Naive thymus-derived CD8-positive, alpha-beta T cell (primary cell): ENCODE data around the gene DOLPP1. TPM values are rescaled to one million over a fixed set of nuclear protein-coding genes. Genes with fewer than 3 reads are reported as not detected.
"Not testable (repeated sequence)": the region's sequence is repeated elsewhere in the genome, so short reads cannot be mapped to it uniquely, and the experiment has no call there.

Experiments used
- ATAC-seq, 2 donors: fragments of 150-1000 bp; cut with Tn5 transposase in 1 of 2; sonication (Bioruptor Pico), chemical (Tn5 transposase) in 1 of 2; 1 replicate in 1 of 2; 2 replicates in 1 of 2; pipeline ENCODE4 v1.10.0; 2021; ENCODE audit warnings: mild to moderate bottlenecking in 2 of 2, moderate library complexity in 2 of 2
- POLR2A ChIA-PET: fragments of 350-600 bp; sonication (Branson Sonifier 250); formaldehyde crosslinking; loops from one replicate; lab custom pipeline; 2021; ENCODE audit warnings: antibody characterized with exemption; lab: Charles Lee
- DNase-seq, 10 donors: peaks; one replicate each; pipeline versions ENCODE4 v3.0.0 to v3.0.0-alpha.2; 2020 to 2022
- H3K27ac Mint-ChIP-seq, 10 donors: one replicate each; pipeline ENCODE4 v1.8.0; 2020 to 2022; ENCODE audit warnings: mild to moderate bottlenecking in 10 of 10, mixed read lengths in 10 of 10, moderate library complexity in 4 of 10, inconsistent platforms in 1 of 10
- H3K27me3 Mint-ChIP-seq, 5 donors: one replicate each; pipeline ENCODE4 v1.8.0; 2021 to 2022; ENCODE audit warnings: mixed read lengths in 5 of 5
- H3K36me3 Mint-ChIP-seq, 3 donors: one replicate each; pipeline ENCODE4 v1.8.0; 2020 to 2022; ENCODE audit warnings: mixed read lengths in 3 of 3, mild to moderate bottlenecking in 2 of 3, inconsistent platforms in 1 of 3
- H3K4me1 Mint-ChIP-seq, 4 donors: one replicate each; pipeline ENCODE4 v1.8.0; 2021 to 2022; ENCODE audit warnings: mixed read lengths in 4 of 4
- H3K4me3 Mint-ChIP-seq, 10 donors: one replicate each; pipeline ENCODE4 v1.8.0; 2020 to 2022; ENCODE audit warnings: mild to moderate bottlenecking in 10 of 10, mixed read lengths in 10 of 10, moderate library complexity in 6 of 10, inconsistent platforms in 1 of 10
- H3K9me3 Mint-ChIP-seq, 9 donors: one replicate each; pipeline ENCODE4 v1.8.0; 2020 to 2022; ENCODE audit warnings: mixed read lengths in 9 of 9, mild to moderate bottlenecking in 3 of 9, inconsistent platforms in 1 of 9, moderate library complexity in 1 of 9
- polyA plus RNA-seq, 3 donors: library from polyadenylated mRNA; unstranded; fragments of 300-500 nt; fragmentation: Illumina TruSeq; gene quantifications; one replicate each; pipeline ENCODE4 v1.2.3, GENCODE V29; 2021
- total RNA-seq, 8 experiments: library from RNA in 2 of 8; stranded (reverse) in 2 of 8; gene quantifications; one replicate each; pipeline ENCODE4 v1.2.3 and lab custom pipeline; 2021 to 2026

The DOLPP1 gene, protein sequence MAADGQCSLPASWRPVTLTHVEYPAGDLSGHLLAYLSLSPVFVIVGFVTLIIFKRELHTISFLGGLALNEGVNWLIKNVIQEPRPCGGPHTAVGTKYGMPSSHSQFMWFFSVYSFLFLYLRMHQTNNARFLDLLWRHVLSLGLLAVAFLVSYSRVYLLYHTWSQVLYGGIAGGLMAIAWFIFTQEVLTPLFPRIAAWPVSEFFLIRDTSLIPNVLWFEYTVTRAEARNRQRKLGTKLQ
- 10 to 100 TPM in 1 of 2 experiments, 1 to 10 TPM in 1; 9.5 to 11.1 TPM for total RNA-seq
- polyA plus RNA-seq = 1 to 10 TPM; 5.7 to 7.9 (median 7.1) TPM
- 6.7 to 22.5 (median 15.2) reads per million in 6 experiments for total RNA-seq (lab: John Stamatoyannopoulos, UW)

DNA sequence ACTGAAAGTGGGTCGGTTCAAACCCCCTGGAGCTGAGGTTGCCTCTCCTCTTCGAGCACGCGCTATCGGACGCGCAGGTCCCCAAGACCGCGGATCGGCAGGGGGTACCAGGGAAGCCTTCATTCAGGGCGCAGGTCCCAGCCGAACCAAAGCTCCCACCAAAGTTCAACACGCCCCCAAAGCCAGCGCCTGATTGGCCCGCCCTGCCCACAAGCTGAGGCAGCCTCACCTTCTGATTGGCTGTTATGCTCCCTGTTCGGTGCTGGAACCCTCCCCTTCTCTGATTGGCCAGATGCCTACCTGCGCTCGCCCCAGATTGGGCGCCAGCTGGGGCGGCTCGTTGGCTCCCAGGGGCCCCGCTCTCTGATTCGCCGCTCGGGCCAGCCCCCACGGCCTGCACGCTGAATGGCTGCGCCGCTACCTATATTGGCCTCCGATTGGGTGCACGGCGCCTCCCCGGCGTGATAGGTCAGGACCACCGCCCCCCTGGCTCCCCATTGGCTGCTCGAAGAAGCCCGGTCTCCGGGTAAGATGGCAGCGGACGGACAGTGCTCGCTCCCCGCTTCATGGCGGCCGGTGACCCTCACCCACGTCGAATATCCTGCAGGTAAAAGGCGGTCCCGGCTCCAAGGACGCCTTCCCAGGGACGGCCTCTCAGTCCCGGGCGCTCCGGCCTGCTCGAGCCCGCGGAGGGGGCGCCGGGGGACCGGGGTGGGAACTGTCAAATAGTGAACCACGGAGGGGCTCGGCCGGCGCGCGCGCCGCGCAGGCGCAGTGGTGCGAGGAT lies at the start of gene DOLPP1:
Gene DOLPP1 (plus strand): TSS at position 511 of the 787 bp plus-strand sequence. CDS start 21 bp downstream, at position 532.
- Mint-ChIP-seq H3K9me3 (no peaks in the 10 kb centered on the region), H3K4me3 (peak within 1 kb of the TSS; percentile 83 to 93 (median 89)), H3K27me3 (no peaks in the 10 kb centered on the region), H3K36me3 (peaks cover 0 to 9% (median 0%) of the 10 kb centered on the region in 3 donors), H3K4me1 (peaks cover 8 to 38% (median 27%) of the 10 kb centered on the region in 4 donors), H3K27ac (peak within 1 kb of the TSS; percentile 72 to 96 (median 84))
- ATAC-seq (peak; percentile 94 to 95), DNase-seq (peak; percentile 96 to 100 (median 99))
- POLR2A ChIA-PET = interaction anchor here (0.5 to 2.3 kb wide), 19 partner anchors 8 to 1015 kb away, joined by 3 to 39 read pairs (median 3); partner anchors contain the start of genes CRAT, IER5L, MIGA2 and PTPA

DNA sequence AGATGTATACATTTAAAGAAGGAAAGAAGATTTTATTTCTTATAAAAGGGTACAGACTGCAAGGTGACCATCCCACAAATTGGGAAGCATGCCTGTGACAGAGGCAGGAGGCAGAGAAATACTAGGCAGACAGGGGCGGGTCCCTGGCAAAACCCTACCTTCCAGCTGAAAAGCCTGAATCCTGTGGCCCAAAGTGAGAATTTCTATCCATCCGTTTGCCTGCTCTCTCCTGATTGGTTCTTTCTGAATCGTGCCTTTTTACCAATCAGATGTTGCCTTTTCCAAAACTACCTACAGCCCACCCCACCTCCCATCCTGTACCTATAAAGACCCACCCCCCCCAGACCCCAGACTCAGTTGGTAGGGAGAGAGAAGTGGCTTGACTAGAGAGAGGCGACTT lies 49.4 kb upstream of the DOLPP1 start:
- Mint-ChIP-seq H3K27me3 (no peaks in the 10 kb centered on the region), H3K4me3 (no peak overlapping the region), H3K4me1 (peaks cover 11 to 28% (median 18%) of the 10 kb centered on the region in 4 donors), H3K27ac (no peak overlapping the region), H3K9me3 (no peaks in the 10 kb centered on the region), H3K36me3 (no peaks in the 10 kb centered on the region)
- ATAC-seq (no peak), DNase-seq (no peak)
- POLR2A ChIA-PET = no interaction called here

DNA sequence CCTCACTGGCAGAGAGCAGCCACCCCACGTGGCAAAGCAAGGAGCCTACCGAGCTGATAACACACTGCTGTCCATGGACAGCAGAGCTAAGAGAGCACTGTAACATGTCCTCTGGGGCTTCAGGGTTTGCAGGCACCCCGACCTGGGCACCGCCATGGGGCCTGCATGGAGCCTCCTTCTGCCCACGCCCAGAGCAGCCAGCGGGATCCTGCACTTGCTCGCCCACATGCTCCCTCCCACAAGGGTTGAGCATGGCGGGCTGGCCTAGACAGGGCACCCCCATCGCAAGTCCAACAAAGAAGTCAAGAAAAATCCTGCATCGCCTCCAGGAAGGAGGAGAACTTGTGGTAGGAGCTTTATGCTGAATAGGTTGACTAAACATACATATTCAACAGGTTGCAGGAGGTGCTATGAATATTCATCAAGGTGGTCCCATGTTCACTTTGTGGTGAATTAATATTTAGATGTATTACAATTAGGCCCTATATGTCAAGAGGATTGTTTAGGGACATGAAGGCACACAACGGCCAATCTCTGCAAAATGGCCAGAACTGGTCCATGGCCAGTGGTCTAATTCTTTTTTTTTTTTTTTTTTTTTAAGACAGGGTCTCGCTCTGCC lies 48.3 kb upstream of the DOLPP1 start:
- no peaks in the 10 kb centered on the region for H3K9me3 Mint-ChIP-seq
- no peaks in the 10 kb centered on the region for H3K36me3 Mint-ChIP-seq
- H3K27ac Mint-ChIP-seq = peak overlapping the region in 1 of 10 donors; percentile 48
- no peak for ATAC-seq
- no peaks in the 10 kb centered on the region for H3K27me3 Mint-ChIP-seq
- POLR2A ChIA-PET = no interaction called here
- H3K4me3 Mint-ChIP-seq = no peak overlapping the region
- no peak for DNase-seq
- peaks cover 16 to 27% (median 21%) of the 10 kb centered on the region in 4 donors for H3K4me1 Mint-ChIP-seq

DNA sequence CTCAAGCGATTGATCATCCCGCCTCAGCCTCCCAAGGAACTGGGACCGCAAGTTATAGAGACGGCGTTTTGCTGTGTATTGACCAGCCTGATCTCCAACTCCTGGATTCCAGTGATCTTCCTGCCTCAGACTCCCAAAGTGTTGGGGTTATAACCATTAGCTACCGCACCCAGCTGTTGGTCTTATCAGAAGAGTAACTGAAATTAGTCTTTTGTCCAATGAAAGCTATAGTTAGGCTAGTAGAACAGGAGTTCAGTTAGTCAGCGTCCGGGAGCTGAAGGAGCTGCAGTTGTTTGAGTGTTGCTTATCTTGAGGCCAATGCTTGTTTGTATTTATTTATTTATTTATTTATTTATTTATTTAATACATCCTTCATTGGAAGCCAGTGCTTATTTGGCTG lies 47.7 kb upstream of the DOLPP1 start:
- peaks cover 19 to 33% (median 26%) of the 10 kb centered on the region in 4 donors for H3K4me1 Mint-ChIP-seq
- no peak overlapping the region for H3K4me3 Mint-ChIP-seq
- no peaks in the 10 kb centered on the region for H3K36me3 Mint-ChIP-seq
- H3K27me3 Mint-ChIP-seq = no peaks in the 10 kb centered on the region
- no peak overlapping the region for H3K27ac Mint-ChIP-seq
- DNase-seq (no peak), ATAC-seq (no peak)
- no peaks in the 10 kb centered on the region for H3K9me3 Mint-ChIP-seq
- POLR2A ChIA-PET = interaction anchor here (0.7 kb wide), 1 partner anchor 69 kb away, joined by 4 read pairs; no protein-coding TSS in a partner anchor

DNA sequence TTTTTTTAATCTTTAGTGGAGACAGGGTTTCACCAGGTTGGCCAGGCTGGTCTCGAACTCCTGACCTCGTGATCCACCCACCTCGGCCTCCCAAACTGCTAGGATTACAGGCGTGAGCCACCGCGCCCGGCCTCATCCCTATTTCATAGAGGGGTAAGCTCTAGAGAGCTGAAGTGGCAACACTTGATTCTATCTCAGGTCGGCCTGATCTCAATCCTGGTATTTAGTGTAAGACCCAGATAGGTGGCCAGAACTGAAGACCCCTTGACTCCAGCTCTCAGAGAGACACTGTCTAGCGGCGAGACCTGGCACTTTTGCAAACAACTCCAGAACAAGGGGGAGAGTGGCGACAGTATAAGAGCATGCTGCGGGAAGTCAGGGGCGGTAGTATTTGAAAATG lies 45.1 kb upstream of the DOLPP1 start:
- not testable (repeated sequence) for H3K27me3 Mint-ChIP-seq, H3K36me3 Mint-ChIP-seq, DNase-seq, H3K9me3 Mint-ChIP-seq
- Mint-ChIP-seq H3K4me1 (peaks cover 19 to 42% (median 35%) of the 10 kb centered on the region in 4 donors), H3K4me3 (peak overlapping the region; percentile 89 to 100 (median 96)), H3K27ac (peak overlapping the region; percentile 39 to 96 (median 91))
- POLR2A ChIA-PET = interaction anchor here (0.6 to 2.5 kb wide), 15 partner anchors 8 to 456 kb away, joined by 3 to 19 read pairs (median 3); partner anchors contain the start of genes DOLPP1, ENDOG and SH3GLB2
- ATAC-seq = peak; percentile 3 to 4

DNA sequence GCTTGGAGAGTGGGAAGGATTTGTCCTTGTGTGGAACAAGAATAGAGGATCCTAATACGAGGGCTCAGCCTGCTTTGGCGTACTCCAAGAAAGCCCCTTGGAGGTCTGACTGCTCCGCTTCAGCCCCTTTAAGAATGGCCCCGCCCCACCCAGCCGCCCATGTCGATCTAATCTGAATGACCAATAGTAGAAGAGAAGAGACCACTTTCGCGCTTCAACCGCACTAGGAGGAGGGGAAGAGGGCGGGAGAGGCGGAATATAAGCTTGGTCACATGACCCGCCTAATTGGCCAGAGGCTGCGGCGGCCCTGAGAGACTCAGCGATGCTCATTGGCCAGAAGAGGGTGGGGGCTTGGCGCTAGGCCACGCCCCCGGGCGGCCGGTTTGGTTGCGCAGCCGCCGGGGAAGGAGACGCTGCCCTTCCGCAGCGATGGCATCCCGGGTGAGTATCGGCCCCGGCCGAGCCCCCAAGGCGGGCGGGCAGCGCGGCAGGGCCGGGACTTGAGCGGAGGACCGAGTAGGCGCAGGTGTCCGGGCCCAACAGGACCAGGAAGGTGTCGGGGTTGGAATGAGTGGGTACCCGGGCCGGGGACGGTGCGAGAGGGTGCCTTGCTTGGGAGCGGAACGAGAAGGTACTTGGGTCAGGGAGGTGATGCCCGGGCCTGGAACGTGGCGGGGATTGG lies 44.5 kb upstream of the DOLPP1 start, which contains the start of gene MIGA2:
Gene MIGA2 (plus strand): TSS at position 386 of the 682 bp plus-strand sequence. CDS start 3,969 bp downstream, outside the sequence.
- peak within 1 kb of the TSS; percentile 89 to 100 (median 96) for H3K4me3 Mint-ChIP-seq
- peak; percentile 85 to 98 (median 93) for DNase-seq
- POLR2A ChIA-PET = interaction anchor here (0.6 to 2.5 kb wide), 10 partner anchors 9 to 218 kb away, joined by 3 to 19 read pairs (median 6); partner anchors contain the start of genes DOLPP1, ENDOG and SH3GLB2
- no peaks in the 10 kb centered on the region for H3K9me3 Mint-ChIP-seq
- H3K27ac Mint-ChIP-seq = peak within 1 kb of the TSS; percentile 39 to 96 (median 91)
- peaks cover 19 to 42% (median 35%) of the 10 kb centered on the region in 4 donors for H3K4me1 Mint-ChIP-seq
- H3K27me3 Mint-ChIP-seq = no peaks in the 10 kb centered on the region
- peaks cover 0 to 6% (median 0%) of the 10 kb centered on the region in 3 donors for H3K36me3 Mint-ChIP-seq
- ATAC-seq = peak; percentile 97

DNA sequence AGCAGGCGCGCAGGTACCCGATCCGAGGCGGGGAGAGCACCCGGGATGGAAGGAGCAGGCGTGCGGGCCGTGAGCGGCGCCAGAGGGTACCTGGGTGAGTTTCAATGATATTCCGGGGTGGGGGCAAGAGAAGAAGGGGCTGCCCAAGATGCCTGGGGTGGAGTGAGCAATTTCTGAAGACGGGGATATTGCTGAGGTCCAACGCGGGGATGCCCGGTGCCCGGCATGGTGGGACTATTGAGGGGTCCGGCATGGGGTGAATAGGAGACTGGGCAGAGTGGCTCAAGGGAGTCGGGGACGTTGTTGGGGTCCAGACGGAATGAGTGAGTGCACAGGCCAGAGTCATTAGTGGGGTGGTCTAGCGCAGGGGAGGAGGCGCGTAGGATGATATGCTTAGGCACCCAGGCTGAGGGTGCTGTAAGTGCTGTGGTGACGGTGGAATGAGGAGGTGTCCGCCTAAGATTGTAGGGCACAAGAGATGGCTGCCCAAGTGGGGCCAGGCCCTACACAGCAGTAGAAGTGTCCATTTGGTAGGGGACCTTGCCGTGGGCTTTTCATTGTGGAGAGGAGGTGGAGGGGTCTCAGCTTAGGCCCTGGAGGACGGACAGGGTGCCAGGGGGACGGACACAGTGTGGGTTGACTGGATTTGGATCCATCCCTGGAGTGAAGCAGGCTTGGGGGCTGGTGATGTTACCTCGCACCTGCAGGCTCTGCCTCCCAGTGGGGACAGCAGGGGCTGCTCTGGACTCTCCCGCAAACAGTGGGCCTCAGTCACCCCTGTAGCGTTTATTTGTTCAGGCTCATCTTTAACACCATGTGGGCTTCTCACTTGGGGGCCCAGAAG lies 43.8 kb upstream of the DOLPP1 start:
- POLR2A ChIA-PET = interaction anchor here (0.8 to 2.5 kb wide), 8 partner anchors 9 to 104 kb away, joined by 3 to 19 read pairs (median 8); partner anchors contain the start of genes DOLPP1 and SH3GLB2
- DNase-seq = peak in 1 of 10 donors; percentile 2
- no peak for ATAC-seq
- H3K27ac Mint-ChIP-seq = peak overlapping the region; percentile 39 to 96 (median 91)
- peaks cover 0 to 13% (median 0%) of the 10 kb centered on the region in 3 donors for H3K36me3 Mint-ChIP-seq
- H3K4me3 Mint-ChIP-seq = peak overlapping the region; percentile 89 to 100 (median 96)
- no peaks in the 10 kb centered on the region for H3K9me3 Mint-ChIP-seq
- peaks cover 19 to 46% (median 35%) of the 10 kb centered on the region in 4 donors for H3K4me1 Mint-ChIP-seq
- H3K27me3 Mint-ChIP-seq = no peaks in the 10 kb centered on the region

DNA sequence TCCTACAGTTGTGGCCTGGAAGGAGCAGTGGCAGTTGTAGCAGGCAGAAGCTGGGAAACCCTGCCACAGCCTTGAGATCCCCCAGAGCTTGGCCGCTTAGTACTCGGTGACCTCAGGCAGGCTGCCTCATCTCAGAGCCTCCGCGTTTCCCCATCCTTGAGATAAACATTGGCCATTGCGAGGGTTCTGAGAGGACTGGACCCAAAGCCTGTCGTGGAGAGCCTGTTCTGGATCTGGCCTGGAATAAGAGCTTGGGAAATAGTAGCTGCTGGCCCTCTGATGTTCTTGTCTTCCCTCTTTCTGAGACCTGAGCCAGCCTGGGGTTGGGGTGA lies 43.2 kb upstream of the DOLPP1 start:
- peaks cover 19 to 48% (median 35%) of the 10 kb centered on the region in 4 donors for H3K4me1 Mint-ChIP-seq
- no peaks in the 10 kb centered on the region for H3K27me3 Mint-ChIP-seq
- H3K4me3 Mint-ChIP-seq = peak overlapping the region; percentile 89 to 100 (median 96)
- H3K36me3 Mint-ChIP-seq = peaks cover 0 to 19% (median 4%) of the 10 kb centered on the region in 3 donors
- H3K27ac Mint-ChIP-seq = peak overlapping the region in 3 of 10 donors; percentile 41 to 79 (median 46)
- H3K9me3 Mint-ChIP-seq = no peaks in the 10 kb centered on the region
- POLR2A ChIA-PET = interaction anchor here (0.5 to 1.9 kb wide), 8 partner anchors 8 to 676 kb away, joined by 3 to 9 read pairs (median 4); partner anchors contain the start of genes DOLPP1 and SH3GLB2
- ATAC-seq (no peak), DNase-seq (no peak)

DNA sequence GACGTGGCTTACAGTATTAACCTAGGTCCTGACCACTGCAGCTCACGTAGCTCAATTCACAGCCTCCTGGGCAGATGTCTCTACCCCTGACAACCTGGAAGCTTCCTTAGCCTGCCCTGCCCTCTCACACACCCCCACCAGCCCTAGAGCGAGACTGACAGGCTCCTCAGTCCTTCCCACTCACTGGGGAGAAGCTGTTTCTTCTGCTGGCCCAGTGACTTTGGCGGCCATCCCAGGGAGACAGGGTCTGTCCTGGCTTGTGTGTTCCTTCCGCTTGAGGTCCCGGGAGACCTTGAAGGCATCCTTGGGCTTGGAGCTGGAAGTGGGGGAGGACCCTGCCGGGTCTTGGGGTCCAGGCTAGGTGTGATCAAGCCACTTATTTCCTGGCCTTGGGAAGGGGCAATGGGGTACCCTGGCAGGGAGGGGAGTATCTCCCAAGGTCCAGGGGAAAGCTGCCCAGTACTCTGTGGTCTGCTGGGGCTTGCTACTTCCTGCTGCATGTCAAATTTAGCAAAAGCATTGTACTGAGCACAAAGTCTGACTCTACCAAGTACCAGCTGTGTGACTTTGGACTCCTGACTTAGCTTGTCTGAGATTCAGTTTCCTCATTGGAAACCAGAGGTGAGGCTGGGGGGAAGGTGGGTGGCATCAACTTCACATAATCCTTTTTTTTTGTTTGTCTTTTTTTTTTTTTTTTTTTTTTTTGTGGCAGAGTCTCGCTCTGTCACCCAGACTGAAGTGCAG lies 42.6 kb upstream of the DOLPP1 start:
- Mint-ChIP-seq H3K27me3 (no peaks in the 10 kb centered on the region), H3K4me3 (peak overlapping the region; percentile 89 to 100 (median 96)), H3K27ac (peak overlapping the region in 3 of 10 donors; percentile 41 to 79 (median 46)), H3K9me3 (no peaks in the 10 kb centered on the region), H3K36me3 (peaks cover 0 to 25% (median 4%) of the 10 kb centered on the region in 3 donors), H3K4me1 (peaks cover 19 to 48% (median 35%) of the 10 kb centered on the region in 4 donors)
- POLR2A ChIA-PET = interaction anchor here (0.5 to 1.9 kb wide), 9 partner anchors 8 to 676 kb away, joined by 3 to 9 read pairs (median 4); partner anchors contain the start of genes DOLPP1 and SH3GLB2
- ATAC-seq (no peak), DNase-seq (no peak)

DNA sequence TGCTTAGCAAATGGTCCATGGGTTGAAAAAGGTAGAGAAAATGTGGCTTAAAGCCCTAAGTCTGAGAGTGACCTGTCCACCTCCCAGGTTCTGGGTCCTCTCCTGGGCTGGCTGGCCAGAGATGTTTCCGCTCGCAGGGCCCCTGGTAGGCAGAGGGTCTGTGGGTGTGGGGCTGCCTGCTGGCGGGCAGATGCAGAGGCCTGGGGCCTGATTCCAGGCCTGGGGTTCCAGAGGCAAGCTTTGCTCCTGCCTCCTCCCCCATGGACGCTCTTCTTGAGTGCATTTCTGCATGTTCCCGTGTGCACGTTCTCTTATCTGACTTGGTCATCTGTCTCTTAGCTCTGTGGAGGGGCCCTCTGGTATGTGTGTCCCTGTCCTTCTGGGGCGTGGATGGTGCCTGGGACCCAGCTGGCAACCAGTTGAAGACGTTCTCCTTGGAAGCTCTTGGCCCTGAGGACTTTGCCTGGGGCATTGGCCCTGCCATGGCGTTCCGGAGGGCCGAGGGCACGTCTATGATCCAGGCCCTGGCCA lies 40.7 kb upstream of the DOLPP1 start:
- H3K27ac Mint-ChIP-seq = peak overlapping the region in 2 of 10 donors; percentile 45 to 71

More for the DNA sequence above, 40.7 kb upstream of the DOLPP1 start:
- POLR2A ChIA-PET = interaction anchor here (0.7 kb wide), 1 partner anchor 86 kb away, joined by 3 read pairs; no protein-coding TSS in a partner anchor
- Mint-ChIP-seq H3K27me3 (no peaks in the 10 kb centered on the region), H3K4me3 (peak overlapping the region in 2 of 10 donors; percentile 22 to 60), H3K9me3 (no peaks in the 10 kb centered on the region), H3K4me1 (peaks cover 22 to 51% (median 35%) of the 10 kb centered on the region in 4 donors), H3K36me3 (peaks cover 0 to 39% (median 4%) of the 10 kb centered on the region in 3 donors)
- DNase-seq (no peak), ATAC-seq (no peak)
